ENCODE data around the gene IL10. TPM values are rescaled to one million over a fixed set of nuclear protein-coding genes. Genes with fewer than 3 reads are reported as not detected.

IL10 gene
- total RNA-seq, 4 donors from 2014 or later: 0.26 to 0.61 (median 0.34) TPM

DNA sequence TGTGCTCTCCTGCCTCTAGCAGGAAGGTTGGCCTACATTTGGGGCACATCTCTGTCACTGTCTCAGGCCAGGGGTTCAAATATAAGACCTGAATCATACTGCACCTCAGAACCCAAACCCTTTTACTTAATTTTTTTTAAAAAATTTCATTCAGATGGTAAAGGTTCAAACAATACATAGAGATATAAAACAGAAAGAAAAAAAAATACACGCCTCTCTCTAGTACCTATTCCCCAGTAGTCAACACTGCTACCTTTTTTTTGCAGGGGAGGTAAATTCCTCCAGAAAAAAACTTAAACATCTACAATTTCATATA, 54.7 kb downstream of the IL10 start:
- intact Hi-C loops (cut with DNase I; ENCODE audit: low total_unique reads): no loop called here
- no peak for TF ChIP-seq POLR2A (IDR thresholded peaks at IDR 0.05)
- TF ChIP-seq, protein P1, sequence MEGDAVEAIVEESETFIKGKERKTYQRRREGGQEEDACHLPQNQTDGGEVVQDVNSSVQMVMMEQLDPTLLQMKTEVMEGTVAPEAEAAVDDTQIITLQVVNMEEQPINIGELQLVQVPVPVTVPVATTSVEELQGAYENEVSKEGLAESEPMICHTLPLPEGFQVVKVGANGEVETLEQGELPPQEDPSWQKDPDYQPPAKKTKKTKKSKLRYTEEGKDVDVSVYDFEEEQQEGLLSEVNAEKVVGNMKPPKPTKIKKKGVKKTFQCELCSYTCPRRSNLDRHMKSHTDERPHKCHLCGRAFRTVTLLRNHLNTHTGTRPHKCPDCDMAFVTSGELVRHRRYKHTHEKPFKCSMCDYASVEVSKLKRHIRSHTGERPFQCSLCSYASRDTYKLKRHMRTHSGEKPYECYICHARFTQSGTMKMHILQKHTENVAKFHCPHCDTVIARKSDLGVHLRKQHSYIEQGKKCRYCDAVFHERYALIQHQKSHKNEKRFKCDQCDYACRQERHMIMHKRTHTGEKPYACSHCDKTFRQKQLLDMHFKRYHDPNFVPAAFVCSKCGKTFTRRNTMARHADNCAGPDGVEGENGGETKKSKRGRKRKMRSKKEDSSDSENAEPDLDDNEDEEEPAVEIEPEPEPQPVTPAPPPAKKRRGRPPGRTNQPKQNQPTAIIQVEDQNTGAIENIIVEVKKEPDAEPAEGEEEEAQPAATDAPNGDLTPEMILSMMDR (IDR thresholded peaks at IDR 0.05 in 4 of 5, conservative IDR thresholded peaks at IDR 0.05 in 1 of 5): no peak
- DNase-seq (no peak), ATAC-seq (no peak)
- no peaks in the 10 kb centered on the region for H3K36me3 ChIP-seq
- H3K9me3 ChIP-seq: no peaks in the 10 kb centered on the region
- peak overlapping the region; percentile 76 to 97 (median 85) for H3K27ac ChIP-seq
- peaks cover 90% of the 10 kb centered on the region in 2 donors for H3K4me1 ChIP-seq
- H3K4me3 ChIP-seq: no peak overlapping the region
- in situ Hi-C loops (cut with MboI; ENCODE audit: low sequenced_read_pairs in 4 of 4): loop anchor here in 2 of 4 donors (25.0 kb wide), 2 partner anchors 595 to 620 kb away; partner anchors contain the start of gene CD55 (in 1 of the 2)
- no peaks in the 10 kb centered on the region for H3K27me3 ChIP-seq

Other genes starting within 250 kb of the IL10 start
- gene EIF2D, start 160.0 kb downstream of the IL10 start, total RNA-seq: 10 to 100 TPM; 23.7 to 61.2 (median 38.6) TPM
- gene DYRK3, start 137.0 kb downstream of the IL10 start, total RNA-seq: 1 to 10 TPM in 2 of 4 donors, under 1 TPM in 2; 0.85 to 1.8 (median 1.0) TPM
- gene MAPKAPK2, start 87.6 kb downstream of the IL10 start, total RNA-seq: 100 to 1,000 TPM; 115 to 207 (median 140) TPM
- gene IL19, start 1.7 kb downstream of the IL10 start, total RNA-seq: not detected
- not detected for gene IL20, start 93.1 kb upstream of the IL10 start, total RNA-seq
- not detected for gene IL24, start 124.9 kb upstream of the IL10 start, total RNA-seq
- gene FCMR, start 149.4 kb upstream of the IL10 start, total RNA-seq: 10 to 100 TPM in 1 of 4 donors, 1 to 10 TPM in 3; 2.1 to 10.2 (median 4.7) TPM
- gene PIGR, start 174.0 kb upstream of the IL10 start, total RNA-seq: 10 to 100 TPM in 1 of 4 donors, under 1 TPM in 2, not detected in 1; 0.10 to 28.4 (median 0.11) TPM
- not detected for gene FCAMR, start 198.0 kb upstream of the IL10 start, total RNA-seq